RWPE2 (cell line): ENCODE data around the gene ADH1A.

Experiments used
- ATAC-seq: fragments of 200-7000 bp; cut with Tn5 transposase; 3 replicates; pipeline ENCODE4 v1.9.1; 2021; ENCODE audit warnings: low read depth
- DNase-seq: peaks from one replicate; pipeline ENCODE4 v3.0.0-alpha.2; 2020; ENCODE audit warnings: low spot score
- H3K27ac ChIP-seq: fragments of 450-650 bp; 2 replicates; pipeline ENCODE4 v1.5.1; 2017; ENCODE audit warnings: mild to moderate bottlenecking; ENCODE audit not compliant: poor library complexity, severe bottlenecking
- H3K27me3 ChIP-seq: fragments of 250-450 bp; sonication (Bioruptor Pico); 2 replicates; pipeline ENCODE4 v1.5.1; 2021; ENCODE audit warnings: mild to moderate bottlenecking, moderate library complexity; ENCODE audit not compliant: insufficient read depth, poor library complexity, severe bottlenecking
- H3K36me3 ChIP-seq: fragments of 250-450 bp; sonication (Bioruptor Pico); 2 replicates; pipeline ENCODE4 v1.5.1; 2020; ENCODE audit warnings: low read depth, mild to moderate bottlenecking, moderate library complexity
- H3K4me1 ChIP-seq: fragments of 250-450 bp; sonication (Bioruptor Pico); 2 replicates; pipeline ENCODE4 v1.5.1; 2021; ENCODE audit warnings: mild to moderate bottlenecking, moderate library complexity; ENCODE audit not compliant: insufficient read depth, poor library complexity, severe bottlenecking
- H3K4me3 ChIP-seq: fragments of 250-450 bp; sonication (Bioruptor Pico); 2 replicates; pipeline ENCODE4 v1.5.1; 2021; ENCODE audit warnings: mild to moderate bottlenecking, moderate library complexity; ENCODE audit not compliant: severe bottlenecking
- H3K9me3 ChIP-seq: fragments of 250-450 bp; sonication (Bioruptor Pico); 2 replicates; pipeline ENCODE4 v1.5.1; 2021; ENCODE audit warnings: mild to moderate bottlenecking, moderate library complexity; ENCODE audit not compliant: severe bottlenecking
- CTCF ChIP-seq: fragments of 450-650 bp; IDR thresholded peaks from one replicate; pipeline ENCODE4 v1.5.1; 2017; ENCODE audit warnings: mild to moderate bottlenecking, moderate library complexity; ENCODE audit not compliant: poor library complexity, severe bottlenecking

The ADH1A gene

GRCh38 chr4:99329876-99330275 lies 39.1 kb upstream of the ADH1A start:
- Histone ChIP-seq H3K27ac (no peak overlapping the region), H3K4me3 (no peak overlapping the region), H3K4me1 (no peaks in the 10 kb centered on the region), H3K36me3 (no peaks in the 10 kb centered on the region), H3K9me3 (no peaks in the 10 kb centered on the region), H3K27me3 (no peaks in the 10 kb centered on the region)
- no peak for TF ChIP-seq CTCF
- DNase-seq (no peak), ATAC-seq (no peak)

GRCh38 chr4:99324979-99325378 lies 34.2 kb upstream of the ADH1A start:
- no peak for DNase-seq

GRCh38 chr4:99324361-99324760 lies 33.6 kb upstream of the ADH1A start:
- no peak for TF ChIP-seq CTCF
- no peak overlapping the region for H3K4me3 ChIP-seq
- no peak for DNase-seq

More at GRCh38 chr4:99324979-99325378, 34.2 kb upstream of the ADH1A start:
- no peak overlapping the region for H3K4me3 ChIP-seq
- H3K27ac ChIP-seq = no peak overlapping the region
- no peak for TF ChIP-seq CTCF
- H3K36me3 ChIP-seq = no peaks in the 10 kb centered on the region
- H3K27me3 ChIP-seq = no peaks in the 10 kb centered on the region
- no peaks in the 10 kb centered on the region for H3K9me3 ChIP-seq
- no peaks in the 10 kb centered on the region for H3K4me1 ChIP-seq
- no peak for ATAC-seq

GRCh38 chr4:99323756-99324155 lies 33.0 kb upstream of the ADH1A start:
- no peak for ATAC-seq

More at GRCh38 chr4:99324361-99324760, 33.6 kb upstream of the ADH1A start:
- no peak overlapping the region for H3K27ac ChIP-seq
- no peaks in the 10 kb centered on the region for H3K4me1 ChIP-seq
- no peaks in the 10 kb centered on the region for H3K9me3 ChIP-seq
- no peaks in the 10 kb centered on the region for H3K36me3 ChIP-seq
- ATAC-seq = no peak
- H3K27me3 ChIP-seq = no peaks in the 10 kb centered on the region

More at GRCh38 chr4:99323756-99324155, 33.0 kb upstream of the ADH1A start:
- H3K4me3 ChIP-seq = no peak overlapping the region
- no peaks in the 10 kb centered on the region for H3K4me1 ChIP-seq
- H3K27me3 ChIP-seq = no peaks in the 10 kb centered on the region
- no peak for TF ChIP-seq CTCF
- H3K9me3 ChIP-seq = no peaks in the 10 kb centered on the region
- no peak for DNase-seq
- no peak overlapping the region for H3K27ac ChIP-seq
- H3K36me3 ChIP-seq = no peaks in the 10 kb centered on the region
